Upper lobe of right lung (tissue), 1 donor: ENCODE results near the gene PNPLA3. TPM values are rescaled to one million over a fixed set of nuclear protein-coding genes. Genes with fewer than 3 reads are reported as not detected.

ENCODE experiments used
- ATAC-seq: fragments of 200-7000 bp; cut with Tn5 transposase; one replicate; pipeline ENCODE4 v1.9.1; 2020; ENCODE audit warnings: mild to moderate bottlenecking, moderate library complexity
- DNase-seq: peaks from one replicate; pipeline ENCODE4 v3.0.0-alpha.2; 2020
- H3K27ac ChIP-seq: fragments of 200-600 bp; one replicate; pipeline ENCODE4 v1.8.0; 2022
- H3K27me3 ChIP-seq: fragments of 200-600 bp; one replicate; pipeline ENCODE4 v1.8.0; 2022; ENCODE audit warnings: mild to moderate bottlenecking
- H3K36me3 ChIP-seq: fragments of 200-600 bp; one replicate; pipeline ENCODE4 v1.8.0; 2022
- H3K4me1 ChIP-seq: fragments of 200-600 bp; one replicate; pipeline ENCODE4 v1.8.0; 2022
- H3K4me3 ChIP-seq: fragments of 200-600 bp; one replicate; pipeline ENCODE4 v1.8.0; 2022; ENCODE audit warnings: mild to moderate bottlenecking
- H3K9me3 ChIP-seq: fragments of 200-600 bp; one replicate; pipeline ENCODE4 v1.8.0; 2022
- CTCF ChIP-seq: fragments of 200-600 bp; IDR thresholded peaks from one replicate; pipeline ENCODE4 v1.8.0; 2022; ENCODE audit warnings: antibody characterized with exemption
- intact Hi-C: fragments of 100-400 bp; cut with DNase I; formaldehyde crosslinking; loops from one replicate; pipeline ENCODE4 v1.11.0; 2022
- total RNA-seq: library from RNA; stranded (reverse); fragmentation: NEBNext Ultra II Directional; extraction: Animal tissue kit (Norgen Biotek cat#: 25700); gene quantifications from one replicate; pipeline ENCODE4 v1.2.1, GENCODE V29; 2021
- donor health status: DM: no; HTN: yes; CAD: no; lungs with severe emphysema.

The PNPLA3 gene
- total RNA-seq, 1 donor from 2014 or later = 3.7 TPM

- Histone ChIP-seq H3K4me1 (no peaks in the 10 kb centered on the region), H3K27ac (no peak overlapping the region), H3K4me3 (no peak overlapping the region), H3K9me3 (no peaks in the 10 kb centered on the region), H3K27me3 (no peaks in the 10 kb centered on the region), H3K36me3 (peaks cover 90% of the 10 kb centered on the region)
- TF ChIP-seq CTCF = no peak
- ATAC-seq (no peak), DNase-seq (peak; percentile 13)
- intact Hi-C loops = no loop called here
Measured at GRCh38 chr22:43988960-43989359, 65.4 kb downstream of the PNPLA3 start.

GRCh38 chr22:43990044-43990443 is 66.4 kb downstream of the PNPLA3 start:
- Histone ChIP-seq H3K4me3 (no peak overlapping the region), H3K27me3 (no peaks in the 10 kb centered on the region), H3K36me3 (peaks cover 86% of the 10 kb centered on the region), H3K27ac (no peak overlapping the region), H3K9me3 (no peaks in the 10 kb centered on the region), H3K4me1 (no peaks in the 10 kb centered on the region)
- no peak for TF ChIP-seq CTCF
- no peak for ATAC-seq
- intact Hi-C loops = loop anchor here (5.0 kb wide), 1 partner anchor 637 kb away; no protein-coding TSS in a partner anchor
- peak; percentile 35 for DNase-seq

GRCh38 chr22:43991316-43992020 is 67.9 kb downstream of the PNPLA3 start:
- ATAC-seq (no peak), DNase-seq (peak; percentile 27)
- peaks cover 77% of the 10 kb centered on the region for H3K36me3 ChIP-seq
- no peaks in the 10 kb centered on the region for H3K27me3 ChIP-seq
- no peak overlapping the region for H3K27ac ChIP-seq
- intact Hi-C loops = loop anchor here (5.0 kb wide), 1 partner anchor 636 kb away; no protein-coding TSS in a partner anchor
- no peaks in the 10 kb centered on the region for H3K4me1 ChIP-seq
- H3K4me3 ChIP-seq = no peak overlapping the region
- TF ChIP-seq CTCF = no peak
- H3K9me3 ChIP-seq = no peaks in the 10 kb centered on the region

GRCh38 chr22:43992331-43992821 is 68.8 kb downstream of the PNPLA3 start:
- no peaks in the 10 kb centered on the region for H3K4me1 ChIP-seq
- ATAC-seq (no peak), DNase-seq (peak; percentile 53)
- no peak overlapping the region for H3K27ac ChIP-seq
- H3K27me3 ChIP-seq = no peaks in the 10 kb centered on the region
- intact Hi-C loops = loop anchor here (5.0 kb wide), 1 partner anchor 635 kb away; no protein-coding TSS in a partner anchor
- H3K9me3 ChIP-seq = no peaks in the 10 kb centered on the region
- H3K36me3 ChIP-seq = peaks cover 77% of the 10 kb centered on the region
- no peak overlapping the region for H3K4me3 ChIP-seq
- no peak for TF ChIP-seq CTCF

GRCh38 chr22:43993072-43993760 is 69.6 kb downstream of the PNPLA3 start:
- ATAC-seq (peak; percentile 83), DNase-seq (peak; percentile 66)
- peaks cover 72% of the 10 kb centered on the region for H3K36me3 ChIP-seq
- H3K4me3 ChIP-seq = no peak overlapping the region
- TF ChIP-seq CTCF = peak; percentile 97
- no peaks in the 10 kb centered on the region for H3K9me3 ChIP-seq
- no peak overlapping the region for H3K27ac ChIP-seq
- H3K4me1 ChIP-seq = no peaks in the 10 kb centered on the region
- intact Hi-C loops = loop anchor here (5.0 kb wide), 1 partner anchor 634 kb away; no protein-coding TSS in a partner anchor
- H3K27me3 ChIP-seq = no peaks in the 10 kb centered on the region
